ENCODE results near the gene AIMP2. TPM values are rescaled to one million over a fixed set of nuclear protein-coding genes. Genes with fewer than 3 reads are reported as not detected.

The AIMP2 gene
- polyA plus RNA-seq, 3 donors, result 15.7 to 33.5 (median 32.7) TPM

- H3K9me3 ChIP-seq (replicated peaks in 1 of 2; ENCODE audit: control insufficient read depth in 1 of 2, insufficient read depth in 1 of 2, low read length in 2 of 2), result no peaks in the 10 kb centered on the region
- H4K20me1 ChIP-seq (ENCODE audit: insufficient read depth, low read length), result no peaks in the 10 kb centered on the region
- no peak overlapping the region for H2AFZ ChIP-seq (ENCODE audit: insufficient read depth, low read depth, low read length, poor library complexity, severe bottlenecking)
- no peaks in the 10 kb centered on the region for H3K27me3 ChIP-seq (ENCODE audit: control insufficient read depth in 2 of 2, insufficient read depth in 2 of 2, low read length in 2 of 2)
- Mint-ChIP-seq H3K27me3 (ENCODE audit: low read depth in 3 of 3) (peaks cover 0 to 2% (median 0%) of the 10 kb centered on the region in 3 donors), H3K27ac (no peak overlapping the region), H3K36me3 (peaks cover 73 to 92% of the 10 kb centered on the region in 2 donors), H3K4me1 (peaks cover 2% of the 10 kb centered on the region), H3K9me3 (no peaks in the 10 kb centered on the region), H3K4me3 (no peak overlapping the region)
- no peak for DNase-seq
- peaks cover 69 to 95% of the 10 kb centered on the region in 2 donors for H3K36me3 ChIP-seq (replicated peaks in 1 of 2; ENCODE audit: control insufficient read depth in 1 of 2, insufficient read depth in 2 of 2, low read length in 2 of 2)
- H3K9ac ChIP-seq (ENCODE audit: insufficient read depth, low read length, poor library complexity, severe bottlenecking), result no peak overlapping the region
- TF ChIP-seq CTCF (IDR thresholded peaks at IDR 0.05), result no peak
- no peak overlapping the region for H3K27ac ChIP-seq (ENCODE audit: low read depth in 1 of 2, low read length in 2 of 2)
- H3K4me3 ChIP-seq (replicated peaks in 1 of 3; ENCODE audit: low read depth in 2 of 3, low read length in 3 of 3), result no peak overlapping the region
- no peaks in the 10 kb centered on the region for H3K4me1 ChIP-seq (ENCODE audit: control insufficient read depth in 1 of 2, insufficient read depth in 2 of 2, low read length in 2 of 2)
- 99% methylated on average over 9 of the region's 10 CpGs for WGBS (ENCODE audit: insufficient coverage)
- intact Hi-C loops (cut with micrococcal nuclease), result no loop called here
- H3K4me2 ChIP-seq (replicated peaks; ENCODE audit: extremely low read depth, low read length, poor library complexity, severe bottlenecking), result no peak overlapping the region
- H3K79me2 ChIP-seq (ENCODE audit: insufficient read depth, low read length), result peaks cover 11% of the 10 kb centered on the region
Observed at GRCh38 chr7:6035165-6035564, 26.1 kb downstream of the AIMP2 start.

GRCh38 chr7:6035686-6036085 is 26.6 kb downstream of the AIMP2 start:
- Histone ChIP-seq H2AFZ (ENCODE audit: insufficient read depth, low read depth, low read length, poor library complexity, severe bottlenecking) (no peak overlapping the region), H3K27me3 (ENCODE audit: control insufficient read depth in 2 of 2, insufficient read depth in 2 of 2, low read length in 2 of 2) (no peaks in the 10 kb centered on the region), H3K9me3 (replicated peaks in 1 of 2; ENCODE audit: control insufficient read depth in 1 of 2, insufficient read depth in 1 of 2, low read length in 2 of 2) (no peaks in the 10 kb centered on the region), H3K4me2 (replicated peaks; ENCODE audit: extremely low read depth, low read length, poor library complexity, severe bottlenecking) (no peak overlapping the region), H3K79me2 (ENCODE audit: insufficient read depth, low read length) (peaks cover 11% of the 10 kb centered on the region), H3K4me1 (ENCODE audit: control insufficient read depth in 1 of 2, insufficient read depth in 2 of 2, low read length in 2 of 2) (no peaks in the 10 kb centered on the region), H3K9ac (ENCODE audit: insufficient read depth, low read length, poor library complexity, severe bottlenecking) (no peak overlapping the region), H3K36me3 (replicated peaks in 1 of 2; ENCODE audit: control insufficient read depth in 1 of 2, insufficient read depth in 2 of 2, low read length in 2 of 2) (peaks cover 72 to 96% of the 10 kb centered on the region in 2 donors), H3K27ac (ENCODE audit: low read depth in 1 of 2, low read length in 2 of 2) (no peak overlapping the region), H3K4me3 (replicated peaks in 1 of 3; ENCODE audit: low read depth in 2 of 3, low read length in 3 of 3) (no peak overlapping the region), H4K20me1 (ENCODE audit: insufficient read depth, low read length) (no peaks in the 10 kb centered on the region)
- peaks cover 76 to 92% of the 10 kb centered on the region in 2 donors for H3K36me3 Mint-ChIP-seq
- H3K4me3 Mint-ChIP-seq, result no peak overlapping the region
- DNase-seq, result no peak
- TF ChIP-seq CTCF (IDR thresholded peaks at IDR 0.05), result no peak
- no peak overlapping the region for H3K27ac Mint-ChIP-seq
- WGBS (ENCODE audit: insufficient coverage), result 98% methylated on average over 12 of the region's 13 CpGs
- intact Hi-C loops (cut with micrococcal nuclease), result no loop called here
- peaks cover 0 to 2% (median 0%) of the 10 kb centered on the region in 3 donors for H3K27me3 Mint-ChIP-seq (ENCODE audit: low read depth in 3 of 3)
- H3K9me3 Mint-ChIP-seq, result no peaks in the 10 kb centered on the region
- no peaks in the 10 kb centered on the region for H3K4me1 Mint-ChIP-seq

Measured in CD14-positive monocyte (primary cell).